ENCODE results near the gene DAPK1.

Gene DAPK1

GRCh38 chr9:87597710-87598443 is 100.2 kb downstream of the DAPK1 start:
- no peak for DNase-seq

DNA sequence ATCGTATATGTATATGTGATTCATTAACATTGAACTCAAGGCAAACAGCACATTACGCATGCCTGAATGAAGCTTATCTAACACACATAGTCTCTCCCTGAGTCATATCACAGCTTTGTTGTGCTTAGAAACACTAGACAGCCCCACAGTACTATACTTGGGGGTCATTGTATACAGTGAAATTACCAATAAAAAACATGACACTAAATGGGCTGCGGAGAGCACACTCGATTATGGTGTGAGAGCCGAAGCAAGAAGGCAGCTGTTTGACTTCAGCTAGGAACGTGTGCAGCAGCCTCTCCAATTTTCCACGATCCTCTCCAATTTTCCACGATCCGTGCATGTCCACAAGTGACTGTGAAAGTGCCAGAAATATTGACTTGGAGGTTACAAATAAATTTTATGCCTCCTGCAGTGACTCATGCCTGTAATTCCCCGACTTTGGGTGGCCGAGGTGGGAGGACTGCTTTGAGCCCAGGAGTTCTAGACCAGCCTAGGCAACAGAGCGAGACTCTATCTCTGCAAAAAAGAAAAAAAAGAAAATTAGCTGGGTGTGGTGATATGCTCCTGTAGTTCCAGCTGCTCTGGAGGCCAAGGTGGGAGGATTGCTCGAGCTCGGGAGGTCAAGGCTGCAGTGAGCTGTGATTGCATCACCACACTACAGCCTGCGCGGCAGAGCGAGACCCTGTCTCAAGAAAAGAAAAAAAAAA is 102.4 kb downstream of the DAPK1 start:
- DNase-seq, result no peak

DNA sequence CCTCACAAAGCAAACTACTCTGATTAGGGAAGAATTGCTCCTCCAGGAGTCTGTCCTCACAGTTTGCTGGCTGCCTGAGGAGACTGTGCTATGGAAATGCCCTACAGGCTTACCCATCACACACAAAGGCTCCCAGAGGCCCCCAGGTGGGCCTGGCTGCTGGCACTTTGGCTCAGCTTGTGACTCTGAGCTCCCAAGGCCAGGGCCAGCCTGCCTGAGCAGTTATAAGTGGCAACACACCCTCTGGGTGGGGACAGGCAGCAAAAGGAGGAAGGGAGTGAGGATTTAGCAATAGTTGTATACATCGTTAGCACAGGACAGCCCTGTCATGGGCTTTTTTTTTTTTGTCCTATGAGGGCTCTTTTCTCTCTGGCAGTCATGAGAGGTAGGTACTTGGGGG is 103.5 kb downstream of the DAPK1 start:
- no peak for DNase-seq

- no peak for DNase-seq
Observed at GRCh38 chr9:87601595-87601994, 103.9 kb downstream of the DAPK1 start.

DNA sequence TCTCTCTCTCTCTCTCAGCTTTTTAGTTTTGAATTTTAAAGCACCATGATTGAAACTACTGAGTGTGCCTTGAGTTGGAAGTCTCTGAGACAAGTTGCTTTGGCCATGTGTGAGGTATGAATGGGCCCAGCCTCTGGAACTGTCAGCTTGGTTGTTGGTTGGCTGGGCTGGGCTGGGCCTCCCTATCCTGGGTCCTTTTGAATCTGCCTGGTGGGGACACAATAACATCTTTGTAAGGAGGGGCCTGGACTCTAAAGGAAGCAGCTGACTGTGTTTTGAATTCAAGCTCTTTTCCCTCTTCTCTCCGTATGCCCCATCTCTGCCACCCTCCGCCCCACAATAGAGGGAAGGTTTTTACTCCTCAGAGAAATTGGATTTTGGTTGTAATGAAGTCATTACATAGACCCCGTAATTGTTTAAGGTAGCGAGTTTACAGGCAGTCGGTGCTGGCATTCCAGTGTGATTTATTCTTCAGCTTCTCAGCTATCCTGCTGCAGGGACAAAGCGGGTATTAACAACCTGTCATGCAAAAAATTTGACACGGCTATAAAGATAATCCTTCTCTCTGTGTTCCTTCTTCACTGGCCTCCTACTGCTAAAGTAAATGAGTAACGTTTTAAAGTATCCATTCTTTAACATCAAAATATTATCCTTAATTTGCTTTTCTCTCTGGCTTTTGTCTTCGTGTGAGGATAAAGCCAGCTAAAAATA is 105.4 kb downstream of the DAPK1 start:
- DNase-seq, result no peak

DNA sequence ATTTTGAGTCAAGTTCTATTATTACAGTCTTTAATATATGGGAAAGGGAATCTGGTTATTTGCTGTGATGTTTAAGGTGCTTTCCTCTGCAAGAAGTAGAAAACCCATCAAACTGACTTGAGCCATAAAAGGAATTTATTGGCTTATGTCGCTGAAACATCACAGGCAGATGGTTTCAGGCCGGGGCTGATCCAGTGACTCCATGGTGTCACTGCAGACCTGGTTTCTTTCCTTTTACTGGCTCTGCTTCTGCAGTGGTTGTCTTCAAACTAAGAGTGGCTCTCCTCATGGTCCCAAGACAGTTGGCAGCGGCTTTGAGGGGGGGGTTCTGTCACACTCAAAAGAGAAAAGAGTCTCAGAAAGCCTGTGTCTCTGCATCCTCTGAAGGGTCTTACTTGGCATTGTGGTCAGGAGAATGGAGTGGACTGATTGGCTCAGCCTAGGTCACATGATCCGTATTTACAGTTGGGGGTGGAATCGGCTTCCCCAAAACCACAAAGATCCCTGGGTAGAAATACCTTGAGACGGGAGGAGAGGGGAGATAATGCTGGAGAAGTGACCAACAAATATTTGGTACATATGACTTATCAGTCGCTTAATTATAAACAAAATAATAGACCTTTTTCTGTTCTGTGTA is 106.3 kb downstream of the DAPK1 start:
- DNase-seq, result no peak

- no peak for DNase-seq
Observed at GRCh38 chr9:87604886-87605588, 107.4 kb downstream of the DAPK1 start.

DNA sequence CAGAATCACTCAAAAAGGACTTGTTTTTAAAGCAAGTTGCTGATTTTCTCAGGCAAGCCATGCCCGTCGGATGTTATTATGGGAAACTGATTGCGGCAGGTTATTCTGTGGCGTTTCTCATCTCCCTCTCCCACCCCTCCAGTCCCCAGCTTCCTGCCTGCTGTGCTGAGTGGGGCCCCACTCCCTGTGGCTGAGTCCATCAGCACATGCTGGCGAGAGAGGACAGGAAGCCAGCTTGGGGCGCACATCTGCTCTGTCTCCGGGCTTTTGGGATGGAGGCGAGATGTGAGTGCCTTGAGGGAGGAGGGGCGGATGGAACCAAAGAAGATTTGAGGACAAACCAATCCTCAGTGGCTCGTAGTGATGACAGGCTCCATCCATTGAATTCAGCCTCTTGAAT is 108.0 kb downstream of the DAPK1 start:
- DNase-seq, result no peak

- no peak for DNase-seq
Observed at GRCh38 chr9:87606841-87607521, 109.3 kb downstream of the DAPK1 start.

DNA sequence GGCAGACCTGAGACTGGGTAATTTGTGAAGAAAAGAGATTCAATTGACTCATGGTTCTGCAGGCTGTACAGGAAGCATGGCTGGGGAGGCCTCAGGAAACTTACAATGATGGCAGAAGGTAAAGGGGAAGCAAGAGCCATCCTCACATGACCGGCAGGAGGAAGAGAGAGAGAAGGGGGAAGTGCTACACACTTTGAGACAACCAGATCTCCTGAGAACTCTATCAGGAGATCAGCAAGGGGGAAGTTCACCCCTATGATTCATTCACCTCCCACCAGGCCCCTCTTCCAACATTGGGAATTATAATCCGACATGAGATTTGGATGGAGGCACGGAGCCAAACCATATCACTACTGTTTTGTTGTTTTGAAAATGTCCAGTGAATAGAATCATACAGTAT is 110.2 kb downstream of the DAPK1 start:
- no peak for DNase-seq

DNA sequence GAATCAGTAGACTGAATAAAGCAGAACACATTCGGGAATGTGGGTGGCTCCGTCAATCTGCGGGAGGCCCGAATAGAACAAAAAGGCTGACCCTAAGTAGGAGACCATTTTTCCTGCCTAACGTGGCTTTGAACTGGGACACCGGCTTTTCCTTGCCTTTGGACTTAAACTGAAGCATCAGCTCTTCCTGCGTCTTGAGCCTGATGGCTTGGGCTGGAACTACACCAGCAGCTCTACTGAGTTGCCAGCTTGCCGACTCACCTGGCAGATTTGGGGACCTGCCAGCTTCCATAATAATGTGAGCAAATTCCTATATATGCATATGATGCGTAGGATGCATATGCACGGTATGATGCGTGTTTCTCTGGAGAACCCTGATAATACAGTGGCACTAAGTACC is 111.3 kb downstream of the DAPK1 start:
- no peak for DNase-seq

DNA sequence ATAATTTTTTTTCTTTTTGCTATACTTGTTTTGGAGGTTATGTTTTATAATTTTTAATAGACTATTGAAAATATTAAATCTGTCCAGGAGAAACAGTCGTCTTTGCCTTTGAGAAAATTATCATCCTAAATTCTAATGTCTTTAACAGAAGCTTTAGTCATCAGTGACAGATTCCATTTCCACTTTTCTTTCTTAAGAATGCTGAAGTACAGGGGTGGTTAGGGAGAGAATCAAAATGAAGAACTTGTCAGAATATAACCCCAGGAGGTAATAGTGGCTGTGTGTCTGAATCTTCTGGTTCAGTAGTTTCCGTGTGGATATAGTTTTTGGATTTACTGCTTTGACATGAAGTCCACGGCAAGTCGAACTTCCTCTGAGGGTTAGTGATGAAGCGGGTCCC is 111.8 kb downstream of the DAPK1 start:
- DNase-seq, result no peak

DNA sequence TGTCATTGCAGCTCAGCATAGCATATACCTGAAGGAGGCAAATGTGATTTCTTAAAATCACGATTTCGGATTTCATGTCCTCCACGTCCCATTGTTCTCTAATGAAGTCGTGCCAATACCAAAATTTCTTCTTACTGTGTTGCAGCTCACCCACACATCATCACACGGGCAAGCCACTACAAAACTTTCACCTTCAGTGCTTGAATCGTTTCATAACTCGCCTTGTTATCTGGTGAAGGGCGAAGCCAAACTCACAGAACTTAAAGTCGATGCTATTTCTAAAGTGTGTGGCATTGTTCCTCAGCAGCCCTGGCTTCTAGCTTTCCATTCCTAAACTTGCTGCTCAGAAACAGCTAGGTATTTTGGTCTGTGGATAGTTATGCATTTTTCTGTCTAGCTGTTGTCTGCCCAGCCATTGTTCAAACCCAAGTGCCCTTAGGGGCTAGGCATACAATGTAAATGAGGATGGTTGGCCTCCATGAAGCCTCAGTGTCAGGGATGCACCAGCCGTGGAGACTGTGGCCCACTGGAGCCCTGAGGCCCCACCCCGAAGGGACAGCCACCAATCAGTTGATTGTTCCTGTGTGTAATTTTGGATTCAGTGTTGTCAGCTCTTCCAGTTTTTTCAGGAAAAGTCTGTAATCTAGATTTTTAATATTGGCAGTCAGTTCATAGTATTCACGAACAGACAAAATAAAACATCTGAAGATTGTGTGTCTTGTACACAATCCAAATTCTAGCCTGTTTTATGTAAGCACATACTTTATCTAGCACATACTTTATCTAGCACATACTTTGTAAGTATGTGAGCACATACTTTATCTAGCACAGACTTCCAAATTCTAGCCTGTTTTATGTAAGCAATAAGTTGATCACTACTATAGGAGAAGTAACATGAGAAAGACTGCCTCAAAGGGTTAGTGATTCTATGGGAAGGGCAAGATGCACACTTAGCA is 112.8 kb downstream of the DAPK1 start:
- DNase-seq, result no peak

- DNase-seq, result no peak
Observed at GRCh38 chr9:87611776-87612175, 114.1 kb downstream of the DAPK1 start.

DNA sequence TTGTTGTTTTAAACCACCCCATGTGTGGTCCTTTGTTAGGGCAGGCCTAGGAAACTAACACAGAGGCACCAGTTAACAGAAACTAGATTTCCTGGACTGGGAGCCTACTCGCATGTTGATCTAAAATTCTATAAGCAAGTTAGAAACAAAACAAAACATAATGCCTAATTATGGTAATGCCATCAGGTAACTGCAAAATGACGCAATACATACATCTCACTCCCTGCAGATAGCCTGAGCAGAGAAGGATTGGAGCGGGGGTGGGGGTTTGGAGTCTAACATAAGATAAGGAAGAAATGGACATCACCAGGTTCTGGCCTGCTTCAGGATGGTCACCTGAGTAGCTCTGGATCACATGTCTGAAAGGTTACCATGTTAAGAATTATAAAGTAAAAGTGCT is 114.9 kb downstream of the DAPK1 start:
- DNase-seq, result no peak

GRCh38 chr9:87613265-87614111 is 115.8 kb downstream of the DAPK1 start:
- no peak for DNase-seq

DNA sequence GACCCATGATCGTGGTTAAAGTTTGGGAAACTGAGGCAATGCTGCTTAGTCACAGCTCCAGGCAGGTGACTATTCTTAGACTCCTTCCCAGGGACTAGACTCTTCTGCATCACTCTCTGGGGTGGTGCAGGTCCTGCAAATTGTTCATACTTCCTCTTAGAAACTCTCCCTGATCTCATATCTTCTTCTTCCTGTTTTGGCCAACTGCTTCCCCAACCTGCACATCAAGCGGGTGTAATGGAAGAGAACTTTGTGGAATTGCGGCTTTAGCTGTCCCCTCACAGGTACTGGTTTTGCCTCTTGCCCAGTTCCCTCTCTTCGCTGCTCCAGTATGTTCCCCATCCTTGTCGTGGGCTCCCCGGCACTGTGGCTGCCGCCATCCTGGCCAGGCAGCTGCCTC is 116.7 kb downstream of the DAPK1 start:
- DNase-seq, result no peak

DNA sequence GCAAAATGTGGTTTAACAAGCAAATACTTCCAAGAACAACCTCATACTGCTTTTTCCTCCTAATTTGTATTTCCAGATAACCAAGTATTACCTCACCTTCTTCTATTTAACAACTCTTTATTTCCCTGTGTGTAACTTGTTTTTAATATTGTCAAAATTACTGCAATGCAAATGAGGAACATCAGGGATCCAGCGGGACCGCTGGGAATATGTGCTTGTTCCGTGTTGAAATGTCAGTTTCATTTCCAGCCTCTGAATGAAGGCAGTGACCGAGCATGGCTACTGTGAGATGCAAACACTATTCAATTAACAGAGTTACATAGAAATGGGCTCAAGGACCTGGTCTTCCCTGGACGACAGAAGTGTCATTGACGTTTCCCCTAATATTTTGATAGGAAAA is 117.5 kb downstream of the DAPK1 start:
- no peak for DNase-seq

DNA sequence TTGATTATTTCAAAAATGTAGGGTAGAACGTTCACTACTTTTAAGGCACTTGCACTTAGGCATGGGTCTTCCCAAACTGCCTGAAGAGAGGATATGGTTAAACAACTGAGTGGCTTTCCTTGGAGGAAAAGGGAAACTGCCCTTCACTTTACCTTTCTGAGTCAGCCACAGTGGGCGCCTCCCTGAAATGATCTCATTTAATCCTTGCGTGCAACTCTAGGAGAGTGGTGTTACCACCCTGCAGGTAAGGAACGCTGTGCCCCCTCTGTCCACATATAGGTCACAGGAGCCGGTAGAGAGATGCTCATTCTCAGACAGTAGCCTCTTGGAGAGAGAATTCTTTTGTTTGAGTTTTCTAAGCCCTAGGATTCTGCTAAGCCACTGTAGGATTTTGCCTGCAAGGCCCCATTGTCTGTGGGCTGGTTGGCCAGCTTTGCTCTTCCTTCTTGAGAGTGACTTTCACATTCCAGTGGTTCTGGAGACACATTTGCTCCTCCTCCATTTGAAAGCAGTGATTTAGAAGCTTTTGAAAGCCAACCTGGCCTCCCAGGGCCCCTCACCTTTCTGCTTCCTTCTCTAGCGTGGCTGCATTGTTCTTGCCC is 118.0 kb downstream of the DAPK1 start:
- DNase-seq, result no peak

DNA sequence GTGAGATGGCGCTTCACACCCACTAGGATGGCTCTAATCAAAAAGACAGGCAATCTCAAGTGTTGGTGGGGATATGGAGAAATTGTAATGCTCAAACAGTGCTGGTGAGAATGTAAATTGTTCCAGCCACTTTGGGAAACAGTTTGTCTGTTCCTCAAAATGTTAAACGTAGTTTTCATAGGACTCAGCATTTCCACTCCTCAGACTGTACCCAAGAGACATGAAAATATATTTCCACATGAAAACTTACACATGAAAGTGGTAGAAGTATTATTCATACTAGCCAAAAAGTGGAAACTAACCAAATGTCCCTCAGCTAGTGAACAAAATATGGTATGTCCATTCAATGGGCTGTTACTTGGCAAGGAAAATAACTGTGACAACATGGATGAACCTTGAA is 120.6 kb downstream of the DAPK1 start:
- DNase-seq, result no peak
